DLD1 (cell line): ENCODE data around the gene NPAT.

Source experiments
- in situ Hi-C: cut with HindIII; loops from 2 replicates; pipeline ENCODE4 v1.10.0; 2017; ENCODE audit warnings: low sequenced_read_pairs

The NPAT gene

GRCh38 chr11:108220721-108221336 is 1.6 kb downstream of the NPAT start:
- in situ Hi-C loops: no loop called here

- in situ Hi-C loops: no loop called here
Measured at GRCh38 chr11:108218912-108219783, 3.3 kb downstream of the NPAT start.

GRCh38 chr11:108218455-108218854 is 4.0 kb downstream of the NPAT start:
- in situ Hi-C loops: no loop called here

GRCh38 chr11:108216988-108217387 is 5.5 kb downstream of the NPAT start:
- in situ Hi-C loops: no loop called here

- in situ Hi-C loops: no loop called here
Measured at GRCh38 chr11:108213784-108214183, 8.7 kb downstream of the NPAT start.

- in situ Hi-C loops: no loop called here
Measured at GRCh38 chr11:108210441-108210840, 12.0 kb downstream of the NPAT start.

- in situ Hi-C loops: no loop called here
Measured at GRCh38 chr11:108207683-108208060, 14.8 kb downstream of the NPAT start.

GRCh38 chr11:108206969-108207682 is 15.3 kb downstream of the NPAT start:
- in situ Hi-C loops: no loop called here

GRCh38 chr11:108206171-108206570 is 16.3 kb downstream of the NPAT start:
- in situ Hi-C loops: no loop called here

GRCh38 chr11:108204929-108205499 is 17.4 kb downstream of the NPAT start:
- in situ Hi-C loops: no loop called here

- in situ Hi-C loops: no loop called here
Measured at GRCh38 chr11:108204376-108204775, 18.1 kb downstream of the NPAT start.

- in situ Hi-C loops: no loop called here
Measured at GRCh38 chr11:108203075-108203474, 19.4 kb downstream of the NPAT start.

- in situ Hi-C loops: no loop called here
Measured at GRCh38 chr11:108199446-108200321, 22.8 kb downstream of the NPAT start.

- in situ Hi-C loops: no loop called here
Measured at GRCh38 chr11:108198833-108199232, 23.6 kb downstream of the NPAT start.

- in situ Hi-C loops: no loop called here
Measured at GRCh38 chr11:108197351-108197750, 25.1 kb downstream of the NPAT start.

GRCh38 chr11:108196901-108197300 is 25.5 kb downstream of the NPAT start:
- in situ Hi-C loops: no loop called here

GRCh38 chr11:108193725-108194124 is 28.7 kb downstream of the NPAT start:
- in situ Hi-C loops: no loop called here

GRCh38 chr11:108177570-108177969 is 44.9 kb downstream of the NPAT start:
- in situ Hi-C loops: no loop called here

- in situ Hi-C loops: no loop called here
Measured at GRCh38 chr11:108170184-108170583, 52.3 kb downstream of the NPAT start.

- in situ Hi-C loops: no loop called here
Measured at GRCh38 chr11:108167624-108168023, 54.8 kb downstream of the NPAT start.
